Osteoblast (primary cell): ENCODE data around the gene LGALS8. TPM values are rescaled to one million over a fixed set of nuclear protein-coding genes. Genes with fewer than 3 reads are reported as not detected.
"Not testable (repeated sequence)": the region's sequence is repeated elsewhere in the genome, so short reads cannot be mapped to it uniquely, and the experiment has no call there.

Experiments
- DNase-seq: peaks from one replicate; pipeline ENCODE4 v3.0.0; 2011; ENCODE audit warnings: low spot score, mixed read lengths; ENCODE audit not compliant: insufficient read length; ENCODE audit errors: missing footprints
- H2AFZ ChIP-seq: 2 replicates; pipeline ENCODE4 v1.6.0; 2011; ENCODE audit warnings: mild to moderate bottlenecking, low read length
- H3K27ac ChIP-seq: 2 replicates; pipeline ENCODE4 v1.5.1; 2011; ENCODE audit warnings: mild to moderate bottlenecking, low read depth, low read length, moderate library complexity
- H3K27me3 ChIP-seq: 2 replicates; pipeline ENCODE4 v1.6.0; 2012; ENCODE audit warnings: mild to moderate bottlenecking, control low read depth, inconsistent platforms, low read length, moderate library complexity; ENCODE audit not compliant: insufficient read depth
- H3K36me3 ChIP-seq: 2 replicates; pipeline ENCODE4 v1.5.1; 2011; ENCODE audit warnings: mild to moderate bottlenecking, low read length, control low read depth, moderate library complexity; ENCODE audit not compliant: insufficient read depth
- H3K4me1 ChIP-seq: 2 replicates; pipeline ENCODE4 v1.5.1; 2011; ENCODE audit warnings: mild to moderate bottlenecking, low read length, control low read depth, moderate library complexity; ENCODE audit not compliant: insufficient read depth
- H3K4me2 ChIP-seq: 2 replicates; pipeline ENCODE4 v1.6.0; 2011; ENCODE audit warnings: mild to moderate bottlenecking, low read length; ENCODE audit not compliant: insufficient read depth
- H3K4me3 ChIP-seq: fragments of 200-600 bp; sonication (generic); 3 replicates; pipeline ENCODE4 v1.5.1; 2012; ENCODE audit warnings: mild to moderate bottlenecking, low read length, inconsistent platforms; ENCODE audit not compliant: insufficient read depth
- H3K79me2 ChIP-seq: 2 replicates; pipeline ENCODE4 v1.6.0; 2012; ENCODE audit warnings: mild to moderate bottlenecking, low read length, control low read depth, inconsistent platforms; ENCODE audit not compliant: insufficient read depth
- H3K9me3 ChIP-seq: 2 replicates; pipeline ENCODE4 v1.5.1; 2011; ENCODE audit warnings: low read depth, low read length, control low read depth
- H4K20me1 ChIP-seq: 2 replicates; pipeline ENCODE4 v1.6.0; 2012; ENCODE audit warnings: mild to moderate bottlenecking, low read length, control low read depth; ENCODE audit not compliant: insufficient read depth
- CTCF ChIP-seq: IDR thresholded peaks from 2 replicates; pipeline ENCODE4 v1.5.1; 2011; ENCODE audit warnings: mild to moderate bottlenecking, low read depth, low read length, moderate library complexity; ENCODE audit errors: extremely low read depth
- total RNA-seq: library from RNA; depleted of rRNA; stranded (reverse); fragments of >200 nt; gene quantifications from 2 replicates; pipeline ENCODE4 v1.2.3, GENCODE V29; 2012

The LGALS8 gene
- total RNA-seq, 1 donor: 79.6 TPM

- no peaks in the 10 kb centered on the region for H3K9me3 ChIP-seq
- peaks cover 81% of the 10 kb centered on the region for H3K36me3 ChIP-seq
- H3K27ac ChIP-seq: no peak overlapping the region
- no peak for TF ChIP-seq CTCF
- no peak overlapping the region for H3K4me3 ChIP-seq
- no peaks in the 10 kb centered on the region for H4K20me1 ChIP-seq
- no peak for DNase-seq
- H3K27me3 ChIP-seq: no peaks in the 10 kb centered on the region
- H3K4me2 ChIP-seq: no peak overlapping the region
- H3K79me2 ChIP-seq: no peaks in the 10 kb centered on the region
- no peaks in the 10 kb centered on the region for H3K4me1 ChIP-seq
- H2AFZ ChIP-seq: no peak overlapping the region
These were observed 44.6 kb downstream of the LGALS8 start for GRCh38 chr1:236568285-236568894.

GRCh38 chr1:236575523-236575922, 51.7 kb downstream of the LGALS8 start:
- Histone ChIP-seq H3K27ac (no peak overlapping the region), H3K36me3 (peaks cover 54% of the 10 kb centered on the region)
- no peak for DNase-seq

GRCh38 chr1:236576004-236576403, 52.2 kb downstream of the LGALS8 start:
- no peaks in the 10 kb centered on the region for H3K27me3 ChIP-seq
- no peak overlapping the region for H3K4me2 ChIP-seq
- H3K36me3 ChIP-seq: peaks cover 50% of the 10 kb centered on the region
- no peak overlapping the region for H3K4me3 ChIP-seq
- H2AFZ ChIP-seq: no peak overlapping the region
- no peaks in the 10 kb centered on the region for H3K79me2 ChIP-seq
- H4K20me1 ChIP-seq: no peaks in the 10 kb centered on the region
- DNase-seq: no peak
- no peak overlapping the region for H3K27ac ChIP-seq
- H3K9me3 ChIP-seq: no peaks in the 10 kb centered on the region
- H3K4me1 ChIP-seq: peaks cover 3% of the 10 kb centered on the region
- TF ChIP-seq CTCF: no peak

More at GRCh38 chr1:236575523-236575922, 51.7 kb downstream of the LGALS8 start:
- H3K9me3 ChIP-seq: no peaks in the 10 kb centered on the region
- no peaks in the 10 kb centered on the region for H3K27me3 ChIP-seq
- no peak overlapping the region for H3K4me2 ChIP-seq
- peaks cover 3% of the 10 kb centered on the region for H3K4me1 ChIP-seq
- no peak overlapping the region for H2AFZ ChIP-seq
- H4K20me1 ChIP-seq: no peaks in the 10 kb centered on the region
- TF ChIP-seq CTCF: no peak
- no peaks in the 10 kb centered on the region for H3K79me2 ChIP-seq
- no peak overlapping the region for H3K4me3 ChIP-seq

GRCh38 chr1:236577041-236577440, 53.3 kb downstream of the LGALS8 start:
- H3K4me1 ChIP-seq, H2AFZ ChIP-seq, H3K27ac ChIP-seq, H3K79me2 ChIP-seq, H3K4me2 ChIP-seq, DNase-seq, H3K4me3 ChIP-seq, H3K9me3 ChIP-seq, H4K20me1 ChIP-seq, H3K27me3 ChIP-seq: not testable (repeated sequence)
- H3K36me3 ChIP-seq: peaks cover 45% of the 10 kb centered on the region
